Smooth muscle cell of the pulmonary artery (primary cell): ENCODE measurements around the gene ZNF630. TPM values are rescaled to one million over a fixed set of nuclear protein-coding genes. Genes with fewer than 3 reads are reported as not detected.

Source experiments
- total RNA-seq: library from RNA; depleted of rRNA; stranded (reverse); fragments of >200 nt; gene quantifications from 2 replicates; pipeline ENCODE4 v1.2.3, GENCODE V29; 2014

ZNF630 gene
- 1.2 and 2.9 TPM in 2 replicates for total RNA-seq

GRCh38 chrX:48071064-48071985 lies at the start of gene ZNF630:
Gene ZNF630 (minus strand): TSS chrX:48071640. CDS start chrX:48066886, 4,754 bp downstream.

Other genes starting within 250 kb of the ZNF630 start
- gene ZNF81, start 234.7 kb downstream of the ZNF630 start, total RNA-seq, result 7.6 and 8.4 TPM in 2 replicates
- 2.8 and 3.1 TPM in 2 replicates for gene ZNF182, start 67.7 kb downstream of the ZNF630 start, total RNA-seq
- not detected in 2 replicates for gene SPACA5, start 64.7 kb downstream of the ZNF630 start, total RNA-seq
- gene SPACA5B, start 59.0 kb upstream of the ZNF630 start, total RNA-seq, result not detected in 2 replicates
- not detected in 2 replicates for gene SSX5, start 125.2 kb upstream of the ZNF630 start, total RNA-seq
- gene SSX1, start 183.8 kb upstream of the ZNF630 start, total RNA-seq, result not detected in 2 replicates